Daoy (cell line): ENCODE data around the gene NDUFAF8. TPM values are rescaled to one million over a fixed set of nuclear protein-coding genes. Genes with fewer than 3 reads are reported as not detected.

Experiments used
- DNase-seq: peaks from one replicate; pipeline ENCODE4 v3.0.0-alpha.2; 2015; ENCODE audit warnings: low read depth
- total RNA-seq: library from RNA; depleted of rRNA; stranded (reverse); fragments of >200 nt; shearing (Covaris generic); gene quantifications from 2 replicates; pipeline ENCODE4 v1.2.3, GENCODE V29; 2014

Gene NDUFAF8
- total RNA-seq, 1 experiment from 2014 or later = 75.5 TPM

GRCh38 chr17:81238490-81238814 is 666 bp upstream of the NDUFAF8 start:
- DNase-seq = no peak

DNA sequence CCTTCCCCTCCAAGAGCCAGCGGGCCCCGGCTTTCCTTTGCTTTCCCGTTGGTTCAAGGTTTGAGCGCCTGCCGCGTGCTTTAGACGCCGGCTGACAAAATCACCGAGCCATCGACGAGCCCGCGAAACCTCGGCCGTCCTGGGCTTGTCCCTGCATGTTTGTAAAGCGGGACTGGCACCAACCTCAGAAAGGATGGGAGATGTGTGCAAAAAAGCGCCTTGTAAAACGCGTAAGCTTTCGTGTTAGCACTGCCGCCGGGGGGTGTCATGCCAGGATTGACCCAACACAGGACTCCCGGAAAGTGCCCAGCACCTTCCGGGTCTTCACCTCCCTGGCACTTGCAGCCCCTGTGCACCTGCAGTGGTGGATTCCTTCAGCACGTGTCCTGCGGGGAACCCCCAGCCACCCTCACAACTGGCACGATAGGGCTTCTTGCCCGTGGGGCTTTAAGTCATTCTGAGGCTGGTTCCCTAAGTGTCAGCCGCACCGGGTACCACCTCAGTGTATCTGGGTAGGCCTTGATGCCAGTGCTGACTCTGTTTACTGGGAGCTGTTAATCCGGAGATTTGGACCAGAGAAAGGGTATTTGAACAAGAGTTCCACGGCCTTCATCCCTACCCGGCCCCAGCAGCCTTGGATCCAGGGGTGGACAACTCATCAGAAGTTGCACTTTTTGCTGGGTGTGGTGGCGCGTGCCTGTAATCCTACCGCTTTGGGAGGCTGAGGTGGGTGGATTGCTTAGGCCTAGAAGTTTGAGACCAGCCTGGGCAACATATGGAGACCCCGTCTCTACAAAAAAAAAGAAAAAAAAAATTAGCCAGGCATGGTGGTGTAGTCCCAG is 817 bp downstream of the NDUFAF8 start:
- DNase-seq = no peak

- DNase-seq = no peak
These were observed 1.6 kb downstream of the NDUFAF8 start for GRCh38 chr17:81240761-81241160.

GRCh38 chr17:81241203-81241602 is 2.1 kb downstream of the NDUFAF8 start:
- no peak for DNase-seq

DNA sequence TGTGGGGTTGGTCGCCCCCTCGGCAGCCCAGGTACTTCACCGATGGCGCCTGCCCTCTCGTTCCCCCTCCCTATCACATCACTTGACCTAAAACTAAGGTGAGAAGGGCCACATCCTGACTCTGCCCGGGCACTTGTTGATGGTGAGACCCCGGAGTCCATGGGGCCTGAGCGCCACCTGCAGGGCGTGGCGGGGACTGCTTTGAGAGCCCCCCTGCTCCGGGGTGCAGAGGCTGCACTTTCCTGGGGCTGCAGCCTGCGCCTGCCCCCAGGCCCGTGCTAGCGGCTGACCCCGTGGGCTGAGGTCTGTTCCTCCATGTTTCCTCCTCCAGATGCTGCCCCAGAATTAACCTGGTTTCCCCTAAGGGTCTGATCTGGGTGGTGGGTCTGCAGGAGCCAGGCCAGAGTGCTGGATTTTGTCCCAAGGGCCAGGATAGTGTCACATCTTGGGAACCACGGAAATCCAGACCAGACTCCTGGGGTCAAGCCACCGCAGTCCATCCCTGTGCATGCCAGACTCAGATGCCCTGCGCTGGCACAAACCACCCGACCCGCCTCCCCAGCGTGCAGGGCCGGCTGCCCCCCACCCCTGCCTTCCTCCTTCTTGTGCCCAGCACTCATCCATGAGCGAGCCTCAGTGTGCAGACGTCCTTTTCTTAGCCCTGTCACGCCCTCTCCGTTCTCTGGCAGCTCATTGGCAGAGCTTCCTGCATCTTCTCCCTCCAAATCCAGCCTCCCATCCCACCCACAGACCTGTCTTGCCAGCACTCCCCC is 2.7 kb downstream of the NDUFAF8 start:
- DNase-seq = peak; percentile 64

GRCh38 chr17:81242421-81243332 is 3.6 kb downstream of the NDUFAF8 start:
- no peak for DNase-seq

- no peak for DNase-seq
These were observed 4.2 kb downstream of the NDUFAF8 start for GRCh38 chr17:81243333-81243664.

DNA sequence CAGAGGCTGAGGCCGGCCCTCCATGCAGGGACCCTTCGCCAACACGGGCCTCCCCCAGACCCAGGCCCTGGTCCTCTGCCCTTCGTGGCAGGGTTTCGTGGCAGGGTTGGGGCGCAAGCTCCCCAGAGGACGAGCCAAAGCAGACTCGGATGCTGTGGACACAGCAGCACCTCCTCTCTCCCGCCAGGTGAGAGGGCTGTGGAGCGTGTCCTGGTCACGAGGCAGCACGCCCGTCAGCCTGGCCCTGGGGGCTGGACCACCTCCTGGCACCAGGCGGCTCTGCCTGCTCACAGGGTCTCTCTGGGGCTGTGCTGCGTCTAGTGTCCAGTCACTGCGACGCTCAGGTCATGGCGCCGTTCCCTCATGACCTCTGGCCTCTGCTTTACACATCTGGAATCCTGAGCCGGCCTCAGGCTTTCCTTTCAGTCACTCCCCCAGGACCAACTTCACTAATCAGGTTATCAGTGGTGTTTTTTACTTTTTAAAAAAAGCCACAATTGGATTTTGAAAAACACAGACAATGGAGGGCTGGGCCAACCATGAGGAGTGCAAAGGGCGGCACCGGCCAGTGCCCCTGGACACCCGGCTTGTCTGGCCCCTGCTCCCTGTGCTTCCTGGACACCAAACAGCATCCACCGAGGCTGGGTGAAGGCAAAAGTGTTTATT is 5.4 kb downstream of the NDUFAF8 start:
- DNase-seq = no peak

DNA sequence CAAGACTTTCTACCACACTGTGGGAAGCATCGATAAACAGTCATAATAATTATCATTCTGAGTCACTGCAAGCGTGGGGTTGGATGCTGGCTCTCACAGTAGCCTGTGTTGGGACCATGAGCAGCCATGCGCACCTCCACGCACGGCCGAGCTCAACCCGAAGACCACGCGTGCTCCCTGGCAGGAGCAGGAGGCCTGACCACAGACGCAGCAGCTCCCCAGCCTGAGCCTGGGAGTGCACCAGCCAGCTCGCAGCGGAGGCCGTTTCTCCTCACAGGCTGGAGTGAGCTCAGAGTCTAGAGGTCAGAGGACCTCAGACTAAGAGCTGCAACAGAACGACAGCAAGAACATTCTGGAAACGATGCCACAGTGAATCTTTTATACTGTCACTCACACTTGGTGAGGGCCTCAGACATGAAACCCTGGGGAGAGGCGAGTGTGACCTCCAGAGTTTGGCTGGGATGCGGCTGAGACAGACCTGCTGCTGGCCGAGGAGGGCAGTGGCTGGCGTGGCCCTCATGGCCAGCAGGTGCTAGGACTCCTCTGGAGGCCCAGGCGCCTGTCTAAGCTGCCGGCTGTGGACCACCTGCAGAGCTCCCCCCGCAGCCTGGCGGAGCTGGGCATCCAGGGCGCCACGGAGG is 6.0 kb downstream of the NDUFAF8 start:
- DNase-seq = no peak

DNA sequence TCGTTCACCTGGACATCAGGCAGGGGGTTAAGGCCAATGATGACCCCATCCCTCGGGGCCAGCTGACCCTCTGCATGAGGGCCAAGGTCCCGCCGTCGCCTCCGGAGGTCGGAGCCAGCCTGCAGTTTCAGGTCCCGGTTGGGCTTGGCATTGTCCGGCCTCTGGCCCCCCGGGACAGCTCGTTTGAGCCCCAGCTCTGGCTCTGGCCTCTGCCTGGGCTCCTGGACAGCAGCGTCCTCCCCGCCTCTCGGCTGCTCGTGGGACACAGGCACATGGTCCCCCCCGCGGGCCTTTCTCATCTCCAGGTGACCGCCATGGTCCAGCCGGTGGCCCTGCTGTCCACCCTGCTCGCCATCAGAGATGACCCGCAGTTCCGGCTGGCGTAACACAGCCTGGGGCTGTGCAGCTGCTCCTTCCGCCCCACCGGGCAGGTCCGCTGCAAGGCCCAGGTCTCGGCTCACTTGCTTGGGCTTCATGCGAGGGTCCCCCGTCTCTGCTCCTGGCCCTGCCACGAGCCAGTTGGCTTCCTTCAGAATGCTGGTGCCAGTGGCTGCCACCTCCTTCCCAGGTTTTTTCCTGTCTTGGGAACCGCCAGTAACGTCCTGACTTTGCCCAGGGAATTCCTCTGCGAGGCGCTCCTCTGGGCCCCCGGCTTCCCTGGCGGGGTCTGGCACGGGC is 6.7 kb downstream of the NDUFAF8 start:
- DNase-seq = no peak

- no peak for DNase-seq
These were observed 7.2 kb downstream of the NDUFAF8 start for GRCh38 chr17:81246343-81246670.

- no peak for DNase-seq
These were observed 7.7 kb downstream of the NDUFAF8 start for GRCh38 chr17:81246679-81247338.

- no peak for DNase-seq
These were observed 8.3 kb downstream of the NDUFAF8 start for GRCh38 chr17:81247339-81247990.

- DNase-seq = no peak
These were observed 9.5 kb downstream of the NDUFAF8 start for GRCh38 chr17:81248649-81249048.

DNA sequence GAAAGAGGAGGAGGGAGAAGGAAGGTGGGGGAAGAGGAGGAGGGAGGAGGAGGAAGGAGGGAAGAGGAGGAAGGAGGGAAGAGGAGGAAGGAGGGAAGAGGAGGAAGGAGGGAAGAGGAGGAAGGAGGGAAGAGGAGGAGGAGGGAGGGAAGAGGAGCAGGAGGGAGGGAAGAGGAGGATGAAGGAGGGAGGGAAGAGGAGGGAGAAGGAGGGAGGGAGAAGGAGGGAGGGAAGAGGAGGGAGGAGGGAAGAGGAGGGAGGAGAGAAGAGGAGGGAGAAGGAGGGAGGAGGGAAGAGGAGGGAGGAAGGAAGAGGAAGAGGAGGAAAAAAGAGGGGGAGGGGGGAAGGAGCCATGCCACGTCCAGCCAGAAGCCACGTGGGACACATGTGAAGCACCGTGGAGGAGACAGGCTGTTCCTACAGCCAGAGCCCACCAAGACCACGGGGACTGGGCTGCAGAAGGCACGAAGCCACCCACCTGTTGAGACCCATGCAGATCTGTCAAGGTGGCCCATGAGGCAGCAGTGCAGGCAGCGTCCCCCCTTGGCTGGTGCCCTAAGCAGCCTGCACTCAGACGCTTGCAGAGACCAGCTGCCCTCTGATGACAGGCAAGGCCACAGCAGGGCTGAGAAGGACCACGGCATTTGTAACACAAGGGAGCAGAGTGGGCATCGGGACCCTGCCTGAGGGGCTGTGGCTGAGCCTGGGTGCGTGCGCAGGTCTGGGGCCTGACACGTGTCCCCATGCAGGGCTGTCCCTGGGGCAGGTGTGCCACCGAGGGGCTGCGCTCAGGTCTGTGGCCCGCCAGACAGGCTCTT is 10.3 kb downstream of the NDUFAF8 start:
- DNase-seq = no peak

DNA sequence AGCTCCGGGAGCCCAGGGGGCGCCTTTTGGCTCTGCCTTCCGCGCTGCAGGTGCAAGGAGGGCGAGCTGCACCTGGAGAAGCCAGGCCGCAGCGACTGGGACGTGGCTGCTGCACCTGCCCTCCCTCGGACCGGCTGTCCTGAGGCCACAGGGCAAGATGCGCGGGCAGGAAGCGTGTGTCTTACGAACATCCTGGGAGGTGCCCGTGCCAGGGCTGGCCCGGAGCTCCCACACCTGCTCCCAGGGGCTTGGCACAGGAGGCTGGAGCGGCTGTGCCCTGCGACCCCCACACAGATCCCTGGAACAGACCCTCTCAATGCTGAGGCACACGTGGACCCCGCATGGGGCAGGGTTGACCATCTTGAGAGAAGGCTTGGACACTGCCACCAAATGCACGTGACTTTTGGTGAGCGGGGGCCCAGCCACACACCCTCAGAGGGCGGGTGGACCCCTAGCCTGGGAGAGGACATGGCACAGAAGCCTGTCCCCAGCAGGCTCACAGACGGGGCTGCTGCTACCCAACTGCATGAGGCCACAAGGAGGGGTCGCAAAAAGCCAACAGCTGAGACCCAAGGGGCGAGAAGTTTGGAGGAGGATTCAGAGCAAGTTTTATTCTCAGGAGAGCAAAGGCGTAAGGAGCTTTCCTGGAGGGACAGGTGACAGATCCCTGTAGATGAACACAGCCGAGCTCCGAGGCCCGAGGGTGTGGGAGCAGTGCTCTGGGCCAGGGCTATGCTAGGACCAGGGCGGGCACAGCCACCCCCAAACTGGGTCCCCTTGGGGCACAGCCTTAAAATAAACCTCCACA is 11.4 kb downstream of the NDUFAF8 start:
- no peak for DNase-seq

- no peak for DNase-seq
These were observed 12.1 kb downstream of the NDUFAF8 start for GRCh38 chr17:81251094-81251708.
